NT2/D1 (cell line): ENCODE measurements around the gene OAT.

Experiments
- YY1 ChIP-seq: IDR thresholded peaks from 2 replicates; pipeline ENCODE4 v1.6.1; 2011; ENCODE audit not compliant: insufficient read length, insufficient read depth
- ZNF274 ChIP-seq: IDR thresholded peaks from 2 replicates; pipeline ENCODE4 v1.6.1; 2011; ENCODE audit warnings: mild to moderate bottlenecking, low read depth, low read length

GRCh38 chr10:124394583-124394982, 24.1 kb downstream of the OAT start:
- TF ChIP-seq ZNF274 (no peak), YY1 (no peak)
